GM12874 (cell line): ENCODE data around the gene WDR55.

Source experiments
- CTCF ChIP-seq: IDR thresholded peaks from 2 replicates; pipeline ENCODE4 v1.5.1; 2011; ENCODE audit warnings: low read depth, mild to moderate bottlenecking, control low read depth, low read length, moderate library complexity; ENCODE audit not compliant: insufficient read depth

WDR55 gene

GRCh38 chr5:140664359-140665119 lies at the start of gene WDR55:
WDR55 (plus strand) TSS chr5:140664904; CDS start chr5:140664913, 9 bp downstream.
- TF ChIP-seq CTCF: no peak

GRCh38 chr5:140622301-140622700 lies 42.4 kb upstream of the WDR55 start:
- no peak for TF ChIP-seq CTCF

- TF ChIP-seq CTCF: no peak
These were observed 36.7 kb upstream of the WDR55 start for GRCh38 chr5:140627972-140628371.

- TF ChIP-seq CTCF: no peak
These were observed 36.0 kb upstream of the WDR55 start for GRCh38 chr5:140628711-140629110.

GRCh38 chr5:140630292-140631035 lies 34.2 kb upstream of the WDR55 start:
- TF ChIP-seq CTCF: no peak

GRCh38 chr5:140631036-140631417 lies 33.7 kb upstream of the WDR55 start:
- no peak for TF ChIP-seq CTCF

- TF ChIP-seq CTCF: no peak
These were observed 32.8 kb upstream of the WDR55 start for GRCh38 chr5:140631831-140632365.
